GM19025 (cell line): ENCODE measurements around the gene LAG3.

Experiments used
- ATAC-seq: cut with Tn5 transposase; IDR thresholded peaks from one replicate; pipeline ENCODE4 v1.9.1; 2021; ENCODE audit warnings: mild to moderate bottlenecking, low read depth, moderate library complexity; ENCODE audit not compliant: unreplicated experiment

The LAG3 gene

DNA sequence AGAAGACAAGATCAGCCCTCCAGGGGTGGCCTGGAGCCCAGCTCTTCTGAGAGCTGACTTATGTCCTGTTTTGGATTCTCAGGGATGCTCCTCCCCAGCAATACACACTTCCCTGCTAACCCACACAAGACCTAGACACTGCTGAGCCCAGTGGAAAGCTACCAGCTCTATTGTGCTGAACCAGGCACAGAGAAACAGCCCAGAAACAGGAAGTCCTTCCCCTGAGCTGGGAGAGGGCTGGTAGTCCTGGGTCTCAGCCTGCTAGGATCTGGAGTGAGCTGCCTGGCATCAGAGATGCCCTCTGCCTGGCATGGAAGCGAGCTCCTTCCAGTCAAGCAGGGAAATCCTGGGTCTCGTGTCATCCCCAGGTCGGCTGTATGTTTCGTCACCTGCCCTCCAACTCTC lies 1.2 kb upstream of the LAG3 start:
- no peak for ATAC-seq

DNA sequence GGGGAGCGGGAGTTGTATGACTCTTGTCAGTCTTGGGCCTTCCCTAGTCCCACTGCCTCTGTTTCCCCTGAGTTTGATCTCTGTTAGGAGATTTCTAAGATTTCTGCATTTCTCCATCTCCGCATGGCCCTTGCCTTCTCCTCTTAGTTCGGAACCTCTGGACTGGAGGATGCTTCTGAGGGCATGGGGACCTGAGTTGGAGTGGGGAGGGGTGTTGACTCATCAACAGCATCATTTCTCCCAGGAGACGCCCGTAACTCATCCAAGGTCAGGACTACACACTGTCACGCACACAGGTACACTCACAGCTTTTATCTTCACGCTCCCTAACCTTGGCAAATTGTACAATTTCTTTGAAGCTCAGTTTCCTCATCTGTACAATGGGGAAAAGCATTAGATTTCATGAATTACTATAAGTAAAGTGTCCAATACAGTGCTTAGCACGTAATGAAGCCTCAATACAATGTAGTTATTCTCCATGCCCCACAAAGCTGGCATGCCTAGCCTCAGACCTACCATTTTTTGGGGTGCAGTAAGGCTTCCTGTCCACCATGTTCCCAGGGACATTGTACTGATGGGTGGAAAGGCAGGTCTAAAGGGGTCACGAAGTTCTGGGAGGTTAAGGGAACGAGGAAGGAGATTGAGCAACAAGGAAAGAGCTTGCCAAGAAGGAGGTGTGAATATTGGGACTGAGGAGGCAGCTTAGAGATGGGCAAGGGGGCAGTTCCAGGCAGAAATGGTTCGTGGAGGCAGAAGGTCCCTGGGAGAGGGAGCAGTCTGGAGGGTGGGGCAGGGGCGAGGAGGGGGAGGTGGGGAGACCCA lies 600 bp upstream of the LAG3 start:
- ATAC-seq: no peak

DNA sequence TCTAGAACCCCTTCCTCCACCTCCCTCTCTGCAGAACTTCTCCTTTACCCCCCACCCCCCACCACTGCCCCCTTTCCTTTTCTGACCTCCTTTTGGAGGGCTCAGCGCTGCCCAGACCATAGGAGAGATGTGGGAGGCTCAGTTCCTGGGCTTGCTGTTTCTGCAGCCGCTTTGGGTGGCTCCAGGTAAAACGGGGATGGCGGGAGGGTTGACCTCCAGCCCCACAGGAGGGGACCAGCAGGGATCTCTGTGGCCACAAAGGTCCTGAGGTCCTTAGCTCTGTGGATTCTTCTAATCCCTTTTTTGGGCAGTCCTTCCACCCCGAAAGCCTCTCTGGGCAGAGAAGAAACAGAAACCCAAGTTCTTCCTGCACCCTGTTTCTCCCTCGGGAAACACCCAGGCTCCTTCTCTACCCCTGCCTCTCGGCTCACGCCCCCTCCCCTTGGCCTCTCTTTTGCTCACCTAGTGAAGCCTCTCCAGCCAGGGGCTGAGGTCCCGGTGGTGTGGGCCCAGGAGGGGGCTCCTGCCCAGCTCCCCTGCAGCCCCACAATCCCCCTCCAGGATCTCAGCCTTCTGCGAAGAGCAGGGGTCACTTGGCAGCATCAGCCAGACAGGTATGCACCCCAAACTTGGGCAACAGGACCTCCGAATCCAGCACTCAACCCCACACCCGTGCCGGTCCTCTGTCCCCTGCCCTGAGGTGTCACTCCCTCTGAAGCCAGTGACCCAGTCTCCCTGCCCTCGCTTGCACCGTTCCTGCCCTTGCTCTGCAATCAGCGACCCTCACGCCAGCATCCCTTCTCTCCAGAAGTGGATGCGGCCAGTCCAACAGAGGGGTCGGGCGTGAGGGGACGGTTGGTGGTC lies 638 bp downstream of the LAG3 start:
- ATAC-seq: no peak

DNA sequence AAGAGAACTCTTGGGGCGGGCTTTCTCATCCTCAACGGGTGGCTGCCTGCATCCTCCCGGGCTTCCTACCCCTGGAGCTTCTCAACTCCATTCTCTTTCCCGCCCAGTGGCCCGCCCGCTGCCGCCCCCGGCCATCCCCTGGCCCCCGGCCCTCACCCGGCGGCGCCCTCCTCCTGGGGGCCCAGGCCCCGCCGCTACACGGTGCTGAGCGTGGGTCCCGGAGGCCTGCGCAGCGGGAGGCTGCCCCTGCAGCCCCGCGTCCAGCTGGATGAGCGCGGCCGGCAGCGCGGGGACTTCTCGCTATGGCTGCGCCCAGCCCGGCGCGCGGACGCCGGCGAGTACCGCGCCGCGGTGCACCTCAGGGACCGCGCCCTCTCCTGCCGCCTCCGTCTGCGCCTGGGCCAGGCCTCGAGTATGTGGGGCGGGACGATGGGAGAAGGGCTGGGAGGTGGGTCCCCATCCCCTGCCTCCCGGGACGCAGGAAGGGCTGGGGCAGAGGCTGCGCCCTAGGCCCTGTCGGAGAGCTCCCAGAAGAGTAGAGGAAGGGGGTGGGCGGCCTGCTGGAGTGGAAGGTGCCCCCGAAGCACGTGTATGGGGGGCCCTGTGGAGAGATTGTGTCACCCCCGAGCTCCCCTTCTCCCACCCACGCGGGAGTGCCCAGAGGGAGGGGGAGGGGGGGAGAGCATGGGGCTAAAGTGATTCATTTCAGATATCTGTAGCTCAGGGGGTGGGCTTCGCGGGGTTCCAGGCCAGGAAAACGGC lies 1.5 kb downstream of the LAG3 start:
- ATAC-seq: no peak

DNA sequence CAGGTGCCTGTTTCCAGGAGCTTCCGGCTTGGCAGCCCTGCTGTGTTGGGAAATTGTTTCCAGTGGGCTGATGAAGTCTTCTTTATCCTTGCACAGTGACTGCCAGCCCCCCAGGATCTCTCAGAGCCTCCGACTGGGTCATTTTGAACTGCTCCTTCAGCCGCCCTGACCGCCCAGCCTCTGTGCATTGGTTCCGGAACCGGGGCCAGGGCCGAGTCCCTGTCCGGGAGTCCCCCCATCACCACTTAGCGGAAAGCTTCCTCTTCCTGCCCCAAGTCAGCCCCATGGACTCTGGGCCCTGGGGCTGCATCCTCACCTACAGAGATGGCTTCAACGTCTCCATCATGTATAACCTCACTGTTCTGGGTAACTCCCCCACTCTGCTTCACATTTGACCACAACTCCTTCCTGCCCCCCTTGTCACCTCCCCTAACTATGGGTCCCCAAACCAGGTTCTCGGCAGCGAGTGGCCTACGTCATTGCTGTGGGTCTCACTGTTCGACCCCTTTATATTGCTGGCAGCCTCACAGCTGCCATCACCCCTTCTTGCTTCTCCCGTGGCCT lies 2.3 kb downstream of the LAG3 start:
- ATAC-seq: no peak

DNA sequence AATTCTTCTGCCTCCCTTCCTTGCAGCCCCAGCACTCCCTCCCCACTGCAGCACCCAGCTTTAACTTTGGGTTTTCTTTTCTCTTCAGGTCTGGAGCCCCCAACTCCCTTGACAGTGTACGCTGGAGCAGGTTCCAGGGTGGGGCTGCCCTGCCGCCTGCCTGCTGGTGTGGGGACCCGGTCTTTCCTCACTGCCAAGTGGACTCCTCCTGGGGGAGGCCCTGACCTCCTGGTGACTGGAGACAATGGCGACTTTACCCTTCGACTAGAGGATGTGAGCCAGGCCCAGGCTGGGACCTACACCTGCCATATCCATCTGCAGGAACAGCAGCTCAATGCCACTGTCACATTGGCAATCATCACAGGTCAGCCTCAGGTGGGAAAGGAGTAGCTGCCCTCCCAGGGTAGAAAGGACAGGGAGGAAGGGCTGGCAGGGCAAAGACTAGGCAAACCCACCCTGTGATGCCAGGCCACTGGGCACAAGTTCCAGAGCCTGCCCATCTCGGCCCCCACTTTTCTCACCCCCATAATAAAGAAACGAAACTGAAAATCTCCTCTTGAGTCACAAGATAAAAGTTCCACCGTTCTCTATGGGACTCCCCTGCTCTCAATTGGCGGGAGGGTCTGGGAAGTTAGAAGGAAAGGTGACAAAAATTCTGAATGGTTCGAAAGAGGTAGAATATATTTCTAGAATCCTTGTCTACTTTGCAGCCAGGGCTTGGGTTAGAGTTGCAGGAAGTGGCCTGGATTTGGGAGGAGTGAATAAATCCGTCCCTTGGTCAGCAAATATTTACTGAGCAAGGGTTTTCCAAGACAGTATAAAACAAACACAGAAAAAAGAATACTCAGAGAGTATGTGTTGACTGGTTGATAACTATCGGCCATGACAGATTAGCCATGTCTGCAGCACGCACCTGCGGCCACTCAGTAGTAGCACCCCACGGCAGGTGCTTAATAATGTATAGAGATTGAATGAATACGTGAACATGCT lies 3.2 kb downstream of the LAG3 start:
- ATAC-seq: no peak

DNA sequence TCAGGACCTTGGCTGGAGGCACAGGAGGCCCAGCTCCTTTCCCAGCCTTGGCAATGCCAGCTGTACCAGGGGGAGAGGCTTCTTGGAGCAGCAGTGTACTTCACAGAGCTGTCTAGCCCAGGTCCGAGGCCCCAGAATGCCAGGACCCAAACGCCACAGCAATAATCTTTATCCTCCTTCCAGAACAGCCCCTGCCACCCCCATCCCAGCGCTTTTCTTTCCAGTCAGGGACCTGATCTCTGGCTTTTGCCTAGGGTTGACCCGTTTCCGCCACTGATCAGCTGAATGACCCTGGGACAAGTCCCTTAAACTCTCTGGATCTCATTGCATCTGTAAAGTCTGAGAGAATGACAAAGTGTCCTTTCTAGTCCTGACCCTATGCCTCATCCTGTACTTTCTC lies 5.1 kb downstream of the LAG3 start:
- no peak for ATAC-seq

DNA sequence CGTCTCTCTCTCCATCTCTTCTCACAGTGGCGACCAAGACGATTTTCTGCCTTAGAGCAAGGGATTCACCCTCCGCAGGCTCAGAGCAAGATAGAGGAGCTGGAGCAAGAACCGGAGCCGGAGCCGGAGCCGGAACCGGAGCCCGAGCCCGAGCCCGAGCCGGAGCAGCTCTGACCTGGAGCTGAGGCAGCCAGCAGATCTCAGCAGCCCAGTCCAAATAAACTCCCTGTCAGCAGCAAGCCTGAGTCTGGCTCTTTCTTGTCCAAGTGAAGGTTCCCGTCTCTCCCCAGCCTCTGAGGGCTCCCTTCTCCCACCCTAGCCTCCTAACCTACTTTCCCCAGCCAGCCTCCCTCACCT lies 5.9 kb downstream of the LAG3 start:
- no peak for ATAC-seq

DNA sequence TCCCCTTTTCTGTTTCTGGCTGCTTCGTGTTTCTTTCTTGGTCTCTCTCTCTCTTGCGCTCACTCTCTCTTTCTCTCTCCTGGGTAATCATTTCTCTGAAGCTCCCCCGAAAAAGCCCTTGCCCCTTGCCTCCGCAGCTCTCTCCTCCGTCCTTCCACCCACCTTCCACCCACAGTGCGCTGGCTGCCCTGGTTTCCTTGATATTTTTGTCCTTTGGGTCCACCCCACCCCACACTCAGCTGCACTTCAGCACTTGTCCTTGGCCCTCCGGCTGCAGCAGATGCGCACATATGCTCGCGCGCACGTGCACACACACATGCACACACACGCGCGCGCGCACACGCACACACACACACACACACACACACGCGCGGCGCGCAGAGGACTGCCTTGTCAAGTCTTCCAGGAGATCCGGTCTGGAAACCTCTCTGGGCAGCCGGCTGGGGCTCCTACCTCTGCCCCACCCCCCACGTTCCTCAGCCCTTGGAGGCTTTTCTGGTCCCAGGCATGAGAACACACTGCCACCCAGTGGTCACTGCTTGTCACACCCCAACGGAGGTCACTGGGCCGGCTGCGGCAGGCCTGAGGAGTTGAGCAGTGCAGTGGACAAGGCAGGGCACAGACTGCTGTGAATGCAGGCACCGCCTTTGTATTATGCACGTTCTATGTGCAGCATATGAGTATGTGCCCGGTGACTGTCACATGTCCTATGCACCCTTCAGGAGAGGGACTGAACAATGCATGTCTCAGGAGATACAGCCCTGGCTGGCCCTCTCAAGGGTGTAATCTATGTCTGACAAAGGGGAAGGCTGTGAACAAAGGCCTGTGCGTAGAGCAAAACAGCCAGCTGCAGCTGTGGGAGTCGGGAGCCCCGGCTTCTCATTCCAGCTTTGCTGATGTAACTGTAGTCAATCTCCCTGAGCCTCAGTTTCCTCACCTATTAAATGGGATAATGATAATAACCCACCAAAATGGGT lies 6.5 kb downstream of the LAG3 start:
- peak; percentile 71 for ATAC-seq

DNA sequence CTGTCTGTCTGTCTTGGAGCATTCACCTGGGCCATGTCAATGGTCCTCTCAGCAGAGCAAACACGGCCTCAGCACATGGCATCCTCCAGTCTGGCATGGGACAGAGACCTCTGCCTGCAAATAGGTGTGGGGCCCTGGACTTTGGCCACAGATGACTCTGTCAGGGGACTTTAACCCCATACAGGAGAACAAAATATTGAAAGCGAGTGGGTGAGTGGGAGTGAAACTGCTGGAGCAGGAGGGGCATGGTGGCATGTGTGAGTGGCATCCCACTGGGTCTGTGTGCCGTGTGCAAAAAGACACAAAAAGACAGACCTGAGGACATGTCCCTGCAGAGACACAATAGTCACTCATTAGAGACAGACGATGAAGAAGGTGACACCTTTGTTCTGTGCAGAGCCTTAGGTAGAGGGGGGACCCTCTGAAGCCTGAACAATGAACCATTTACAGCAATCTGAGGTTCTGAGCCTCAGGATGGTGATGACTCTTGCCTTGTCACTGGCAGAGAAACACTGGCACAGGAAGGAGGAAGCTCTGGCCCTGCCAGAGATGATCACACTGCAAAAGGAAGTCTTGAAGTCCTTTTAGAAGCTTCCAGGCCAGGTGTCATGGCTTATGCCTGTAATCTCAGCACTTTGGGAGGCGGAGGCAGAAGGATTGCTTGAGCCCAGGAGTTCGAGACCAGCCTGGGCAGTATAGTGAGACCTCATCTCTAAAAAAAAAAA lies 7.5 kb downstream of the LAG3 start:
- no peak for ATAC-seq

DNA sequence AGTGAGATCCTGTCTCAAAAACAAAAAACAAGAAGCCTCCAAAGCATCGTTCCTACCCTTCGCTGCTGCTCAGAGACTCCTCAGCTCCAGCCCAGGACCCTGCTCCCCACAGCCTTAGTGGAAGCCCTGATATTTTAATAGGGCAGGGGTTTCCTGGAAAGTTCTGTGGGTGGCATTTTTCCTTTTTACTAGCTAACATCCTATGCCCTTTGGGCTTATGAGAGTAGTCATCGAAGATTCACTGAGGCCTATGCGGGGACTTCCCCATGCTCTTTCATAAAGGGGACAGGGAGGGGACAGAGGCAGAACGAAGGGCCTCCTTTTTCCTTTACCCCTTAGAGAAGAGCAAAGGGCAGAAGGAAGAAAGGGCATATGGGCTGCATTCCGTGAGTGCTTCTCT lies 8.3 kb downstream of the LAG3 start:
- ATAC-seq: no peak

DNA sequence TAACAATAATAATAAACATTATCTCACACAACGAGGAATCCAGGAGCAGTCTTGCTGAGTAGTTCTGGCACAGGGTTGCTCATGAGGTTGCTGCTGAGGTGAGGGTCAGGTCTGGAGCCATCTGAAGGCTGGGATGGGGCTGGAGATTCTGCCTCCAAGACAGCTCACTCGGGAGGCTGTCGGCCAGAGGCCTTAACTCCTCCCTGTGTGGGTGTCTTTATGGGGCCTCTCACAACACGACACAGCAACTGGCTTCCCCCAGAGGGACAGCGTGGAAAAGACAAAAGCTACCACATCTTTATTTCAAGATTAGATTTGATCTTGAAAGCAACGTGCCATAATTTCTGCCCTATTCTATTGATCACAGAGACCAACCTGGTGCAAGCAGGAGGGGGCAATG lies 9.8 kb downstream of the LAG3 start:
- no peak for ATAC-seq

DNA sequence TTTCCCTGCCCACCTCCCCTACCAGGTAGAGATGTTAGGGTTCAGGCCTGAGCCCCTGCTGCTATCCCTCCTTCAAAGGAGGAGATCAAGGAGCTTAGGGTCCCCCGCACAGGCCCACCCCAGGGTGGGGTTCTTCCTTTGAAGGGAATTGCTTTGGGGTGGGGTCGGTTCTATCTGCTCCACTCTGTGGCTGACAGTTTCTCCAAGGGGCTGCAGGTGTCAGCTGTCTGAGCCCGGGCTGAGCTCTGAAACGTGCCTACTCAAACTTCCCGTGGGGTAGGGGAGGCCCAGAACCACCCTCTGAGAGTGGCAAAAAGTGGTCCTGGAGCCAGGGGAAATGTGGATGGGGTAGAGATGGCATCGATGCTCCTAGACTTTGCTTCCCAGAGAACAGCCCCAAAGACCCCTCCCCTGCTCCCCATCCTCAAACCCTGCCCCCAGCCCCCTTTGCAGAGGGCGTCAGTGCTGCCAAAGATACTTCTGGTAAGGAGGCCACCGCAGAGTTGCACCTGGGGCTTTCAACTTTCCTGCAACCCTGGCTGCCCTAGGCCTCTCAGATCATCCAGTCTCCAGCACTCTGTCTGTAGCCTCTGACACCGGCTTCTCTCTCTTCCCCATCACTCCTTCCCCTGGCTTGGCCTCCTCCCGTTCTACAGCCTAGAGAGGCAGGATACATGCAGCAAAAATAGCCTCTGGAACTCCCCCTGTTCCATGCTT lies 10.7 kb downstream of the LAG3 start:
- ATAC-seq: no peak

DNA sequence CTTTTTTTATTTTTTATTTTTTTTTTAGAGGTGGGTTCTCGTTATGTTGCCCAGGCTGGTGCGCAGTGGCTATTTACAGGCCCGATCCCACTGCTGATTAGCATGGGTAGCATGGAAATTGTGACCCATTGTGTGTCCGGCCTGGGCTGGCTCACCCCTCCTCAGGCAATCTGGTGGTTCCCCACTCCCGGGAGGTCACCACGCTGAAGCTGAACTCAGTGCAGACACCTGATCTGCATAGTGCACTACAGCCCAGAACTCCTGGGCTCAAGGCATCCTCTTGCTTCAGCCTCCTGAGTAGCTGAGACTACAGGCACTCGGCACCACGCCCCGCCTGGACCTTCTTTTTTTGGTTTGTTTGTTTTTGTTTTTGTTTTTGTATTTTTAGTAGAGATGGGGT lies 11.5 kb downstream of the LAG3 start:
- no peak for ATAC-seq

DNA sequence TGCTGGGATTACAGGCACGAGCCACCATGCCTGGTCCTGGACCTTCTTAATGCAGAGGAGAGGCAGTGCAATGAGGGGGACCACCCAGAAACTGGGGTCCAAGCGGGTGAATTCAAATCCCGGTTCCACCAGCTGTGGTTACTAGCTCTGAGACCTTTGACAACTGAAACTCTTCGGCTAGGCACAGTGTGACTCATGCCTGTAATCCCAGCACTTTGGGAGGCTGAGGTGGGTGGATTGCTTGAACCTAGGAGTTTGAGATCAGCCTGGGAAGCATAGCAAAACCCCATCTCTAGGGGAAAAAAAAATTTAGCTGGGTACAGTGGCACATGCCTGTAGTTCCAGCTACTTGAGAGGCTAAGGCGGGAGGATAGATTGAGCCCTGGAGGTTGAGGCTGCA lies 12.0 kb downstream of the LAG3 start:
- no peak for ATAC-seq

DNA sequence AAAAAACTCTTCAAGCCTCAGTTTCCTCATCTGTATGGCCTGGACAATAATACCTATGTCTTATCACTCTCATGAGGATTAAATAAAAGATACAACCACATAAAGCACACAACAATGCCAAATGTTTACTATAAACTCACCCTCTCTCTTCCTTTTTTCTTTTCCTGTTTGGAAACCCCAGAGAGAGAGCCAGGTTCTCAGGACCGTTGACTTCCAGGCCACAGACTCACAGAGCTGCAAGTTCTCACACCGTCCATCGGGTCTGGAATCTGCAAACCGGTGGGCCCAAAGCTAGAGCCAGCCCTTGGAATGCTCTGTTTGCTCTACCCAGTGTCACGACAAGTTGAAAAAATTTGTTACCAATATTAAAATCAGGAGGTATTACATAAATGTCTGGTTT lies 12.4 kb downstream of the LAG3 start:
- no peak for ATAC-seq

DNA sequence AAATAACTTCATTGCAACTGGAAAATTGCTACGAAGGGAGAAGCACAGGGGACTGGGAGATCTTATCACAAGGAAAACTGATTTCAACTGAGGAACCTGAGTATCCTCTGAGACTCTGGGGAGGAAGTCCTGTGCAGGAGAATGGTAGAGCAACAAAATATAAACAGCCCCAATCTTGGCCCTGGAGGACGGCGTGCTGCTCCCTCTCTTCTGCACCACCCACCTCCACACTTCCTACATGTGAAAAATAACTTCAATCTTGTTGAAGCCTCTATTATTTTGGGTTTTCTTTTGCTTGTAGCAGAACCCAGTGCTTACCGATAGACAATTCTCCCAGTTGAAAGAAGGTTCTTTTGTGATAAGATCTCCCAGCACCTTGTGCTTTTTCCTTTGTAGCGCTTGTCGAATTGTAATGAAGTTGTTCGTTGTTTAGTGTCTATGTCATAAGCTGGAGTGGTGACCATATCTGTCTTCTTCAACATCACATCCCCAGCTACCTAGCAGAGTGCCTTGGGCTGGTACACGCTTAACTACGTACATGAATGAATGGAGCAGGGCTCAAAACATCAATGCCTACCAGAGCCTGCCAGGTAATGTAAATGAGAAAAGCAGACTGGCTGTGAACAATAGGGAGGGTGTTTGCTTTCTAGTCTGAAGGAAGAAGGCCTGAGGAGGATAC lies 14.2 kb downstream of the LAG3 start:
- no peak for ATAC-seq
